BJ (cell line): ENCODE data around the gene GPRC5B. TPM values are rescaled to one million over a fixed set of nuclear protein-coding genes. Genes with fewer than 3 reads are reported as not detected.

Experiments used
- CTCF ChIA-PET: fragments of 350-600 bp; formaldehyde crosslinking; extraction: SDS; loops from one replicate; lab custom pipeline; 2021; ENCODE audit warnings: antibody characterized with exemption, inconsistent platforms; lab: Yijun Ruan, JAX
- POLR2A ChIA-PET: fragments of 300-600 bp; sonication (Branson Sonifier 250); formaldehyde crosslinking; extraction: SDS; loops from one replicate; lab custom pipeline; 2021; ENCODE audit warnings: antibody characterized with exemption; lab: Charles Lee
- DNase-seq: peaks from one replicate; pipeline ENCODE4 v3.0.0-alpha.2; 2011; ENCODE audit warnings: low read depth
- H3K27me3 ChIP-seq: 2 replicates; pipeline ENCODE4 v1.6.0; 2011; ENCODE audit warnings: low read length; ENCODE audit not compliant: control insufficient read depth, insufficient read depth
- H3K36me3 ChIP-seq: 2 replicates; pipeline ENCODE4 v1.5.1; 2011; ENCODE audit warnings: low read length; ENCODE audit not compliant: control insufficient read depth, insufficient read depth
- H3K4me3 ChIP-seq: 2 replicates; pipeline ENCODE4 v1.5.1; 2011; ENCODE audit warnings: low read depth, mild to moderate bottlenecking, control low read depth, low read length
- CTCF ChIP-seq: IDR thresholded peaks from 2 replicates; pipeline ENCODE4 v1.5.1; 2011; ENCODE audit warnings: low read depth, mild to moderate bottlenecking, control low read depth, inconsistent platforms, low read length, moderate library complexity; ENCODE audit not compliant: insufficient read depth
- polyA plus RNA-seq: library from polyadenylated mRNA; depleted of rRNA; stranded (reverse); fragments of >200 nt; gene quantifications from 2 replicates; pipeline ENCODE4 v1.2.3, GENCODE V29; 2011; rRNA removed
- small RNA-seq: library from RNA; depleted of rRNA; stranded (forward); fragments of <200 nt; gene quantifications from one replicate; pipeline ENCODE3, GENCODE V24; 2012; ENCODE audit warnings: low replicate concordance, low read depth; ENCODE audit not compliant: insufficient read length

Gene GPRC5B
- polyA plus RNA-seq, 1 experiment, result 0.33 TPM

DNA sequence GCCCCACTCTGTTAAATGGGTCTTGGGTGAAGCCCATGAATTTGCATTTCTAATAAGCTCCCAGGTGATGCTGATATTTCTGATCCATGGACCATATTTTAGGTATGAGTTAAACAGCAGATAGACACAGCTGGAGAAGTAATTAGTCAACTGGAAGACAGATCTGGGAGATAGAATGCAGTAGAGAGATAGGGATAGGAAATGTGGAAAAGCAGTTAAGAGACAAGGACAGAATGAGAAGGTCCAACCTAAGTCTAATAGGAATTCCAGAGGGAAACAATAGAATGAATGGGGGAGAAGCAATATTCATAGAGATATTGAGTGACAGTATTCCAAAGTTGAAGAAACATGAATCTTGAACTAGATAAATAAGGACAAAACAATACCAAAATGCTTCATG, 71.7 kb downstream of the GPRC5B start:
- H3K36me3 ChIP-seq, result no peaks in the 10 kb centered on the region
- DNase-seq, result no peak
- TF ChIP-seq CTCF, result no peak
- ChIA-PET CTCF (no interaction called here), POLR2A (no interaction called here)
- H3K27me3 ChIP-seq, result no peaks in the 10 kb centered on the region
- no peak overlapping the region for H3K4me3 ChIP-seq

GRCh38 chr16:19810817-19811731, 73.6 kb downstream of the GPRC5B start:
- CTCF ChIA-PET, result interaction anchor here (0.7 kb wide), 1 partner anchor 35 kb away, joined by 3 read pairs; no protein-coding TSS in a partner anchor

GRCh38 chr16:19809693-19810092, 75.0 kb downstream of the GPRC5B start:
- POLR2A ChIA-PET, result no interaction called here
- CTCF ChIA-PET, result no interaction called here
- no peak for TF ChIP-seq CTCF
- no peaks in the 10 kb centered on the region for H3K27me3 ChIP-seq
- H3K4me3 ChIP-seq, result no peak overlapping the region
- H3K36me3 ChIP-seq, result no peaks in the 10 kb centered on the region
- DNase-seq, result no peak

More at GRCh38 chr16:19810817-19811731, 73.6 kb downstream of the GPRC5B start:
- no peaks in the 10 kb centered on the region for H3K27me3 ChIP-seq
- POLR2A ChIA-PET, result no interaction called here
- H3K4me3 ChIP-seq, result no peak overlapping the region
- no peaks in the 10 kb centered on the region for H3K36me3 ChIP-seq
- DNase-seq, result peak; percentile 37
- no peak for TF ChIP-seq CTCF

GRCh38 chr16:19809121-19809635, 75.5 kb downstream of the GPRC5B start:
- H3K27me3 ChIP-seq, result no peaks in the 10 kb centered on the region
- TF ChIP-seq CTCF, result no peak
- POLR2A ChIA-PET, result no interaction called here
- H3K36me3 ChIP-seq, result no peaks in the 10 kb centered on the region
- no peak overlapping the region for H3K4me3 ChIP-seq
- CTCF ChIA-PET, result no interaction called here
- no peak for DNase-seq

- TF ChIP-seq CTCF, result no peak
- POLR2A ChIA-PET, result no interaction called here
- Histone ChIP-seq H3K4me3 (no peak overlapping the region), H3K36me3 (no peaks in the 10 kb centered on the region), H3K27me3 (no peaks in the 10 kb centered on the region)
- no peak for DNase-seq
- CTCF ChIA-PET, result no interaction called here
These were observed 76.5 kb downstream of the GPRC5B start for GRCh38 chr16:19808061-19808641.

Small RNA genes lying within 50 kb of the gene (small RNA-seq; reads per million reads assigned to genes)
- gene LARP7P2, result not detected

Other genes with a start within 250 kb of the GPRC5B start
- 5.0 and 6.8 TPM in 2 replicates for gene KNOP1, start 166.6 kb downstream of the GPRC5B start, polyA plus RNA-seq
- gene IQCK, start 166.6 kb downstream of the GPRC5B start, polyA plus RNA-seq, result 4.5 and 6.0 TPM in 2 replicates
- gene GPR139, start 189.0 kb upstream of the GPRC5B start, polyA plus RNA-seq, result not detected in 2 replicates